ENCODE measurements around the gene JCHAIN. TPM values are rescaled to one million over a fixed set of nuclear protein-coding genes. Genes with fewer than 3 reads are reported as not detected.
A peak's percentile ranks its signal among the peaks of the same experiment; 100 is the strongest.

JCHAIN gene
- total and polyA plus RNA-seq, 9 of the 15 experiments (the other 6 are each of a cell fraction or from before 2014, with no cell fraction given) = 0.04 to 0.68 (median 0.26) TPM; not detected in 5

DNA sequence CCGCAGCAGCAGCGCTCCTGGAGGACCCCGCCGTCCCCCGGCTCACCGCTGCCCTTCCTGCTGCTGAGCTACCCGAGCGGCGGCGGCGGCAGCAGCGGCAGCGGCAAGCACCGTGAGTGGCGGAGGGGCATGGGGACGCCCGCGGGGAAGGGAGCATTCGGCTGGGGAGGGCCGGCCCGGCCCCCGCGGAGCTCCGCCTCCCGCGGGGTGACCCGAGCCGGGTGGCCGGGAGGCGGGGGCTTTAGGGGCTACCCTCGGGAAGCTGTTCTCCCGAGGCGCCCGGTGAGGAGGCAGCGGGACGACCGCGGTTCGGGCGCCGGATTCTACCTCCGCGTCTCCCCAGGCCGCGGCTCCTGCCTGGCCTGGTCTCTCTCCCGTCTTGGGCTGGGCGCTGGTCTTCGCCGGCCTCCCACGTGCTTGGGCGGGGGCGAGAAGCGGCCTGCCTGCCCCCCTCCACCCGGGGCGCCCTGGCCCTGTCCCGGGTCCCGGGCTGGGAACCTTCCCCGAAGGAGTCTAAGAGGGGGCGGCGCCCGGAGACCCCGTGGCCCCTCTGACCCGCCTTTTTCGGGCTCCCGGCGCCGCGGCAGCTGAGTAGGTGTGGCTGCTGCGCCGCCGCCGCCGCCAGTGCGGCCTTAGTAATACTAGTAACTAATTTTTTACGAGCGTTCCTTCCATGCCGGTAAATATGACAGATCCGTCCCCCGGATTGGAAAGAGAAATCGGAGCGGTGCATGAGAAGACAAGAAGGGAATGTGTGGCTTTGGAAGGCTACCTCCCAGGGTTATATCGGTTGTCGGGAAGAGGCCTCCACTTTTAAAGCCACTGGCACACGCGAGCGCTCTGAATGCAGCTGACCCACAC, 39.1 kb upstream of the JCHAIN start (continued):
- TF ChIP-seq, protein P1, sequence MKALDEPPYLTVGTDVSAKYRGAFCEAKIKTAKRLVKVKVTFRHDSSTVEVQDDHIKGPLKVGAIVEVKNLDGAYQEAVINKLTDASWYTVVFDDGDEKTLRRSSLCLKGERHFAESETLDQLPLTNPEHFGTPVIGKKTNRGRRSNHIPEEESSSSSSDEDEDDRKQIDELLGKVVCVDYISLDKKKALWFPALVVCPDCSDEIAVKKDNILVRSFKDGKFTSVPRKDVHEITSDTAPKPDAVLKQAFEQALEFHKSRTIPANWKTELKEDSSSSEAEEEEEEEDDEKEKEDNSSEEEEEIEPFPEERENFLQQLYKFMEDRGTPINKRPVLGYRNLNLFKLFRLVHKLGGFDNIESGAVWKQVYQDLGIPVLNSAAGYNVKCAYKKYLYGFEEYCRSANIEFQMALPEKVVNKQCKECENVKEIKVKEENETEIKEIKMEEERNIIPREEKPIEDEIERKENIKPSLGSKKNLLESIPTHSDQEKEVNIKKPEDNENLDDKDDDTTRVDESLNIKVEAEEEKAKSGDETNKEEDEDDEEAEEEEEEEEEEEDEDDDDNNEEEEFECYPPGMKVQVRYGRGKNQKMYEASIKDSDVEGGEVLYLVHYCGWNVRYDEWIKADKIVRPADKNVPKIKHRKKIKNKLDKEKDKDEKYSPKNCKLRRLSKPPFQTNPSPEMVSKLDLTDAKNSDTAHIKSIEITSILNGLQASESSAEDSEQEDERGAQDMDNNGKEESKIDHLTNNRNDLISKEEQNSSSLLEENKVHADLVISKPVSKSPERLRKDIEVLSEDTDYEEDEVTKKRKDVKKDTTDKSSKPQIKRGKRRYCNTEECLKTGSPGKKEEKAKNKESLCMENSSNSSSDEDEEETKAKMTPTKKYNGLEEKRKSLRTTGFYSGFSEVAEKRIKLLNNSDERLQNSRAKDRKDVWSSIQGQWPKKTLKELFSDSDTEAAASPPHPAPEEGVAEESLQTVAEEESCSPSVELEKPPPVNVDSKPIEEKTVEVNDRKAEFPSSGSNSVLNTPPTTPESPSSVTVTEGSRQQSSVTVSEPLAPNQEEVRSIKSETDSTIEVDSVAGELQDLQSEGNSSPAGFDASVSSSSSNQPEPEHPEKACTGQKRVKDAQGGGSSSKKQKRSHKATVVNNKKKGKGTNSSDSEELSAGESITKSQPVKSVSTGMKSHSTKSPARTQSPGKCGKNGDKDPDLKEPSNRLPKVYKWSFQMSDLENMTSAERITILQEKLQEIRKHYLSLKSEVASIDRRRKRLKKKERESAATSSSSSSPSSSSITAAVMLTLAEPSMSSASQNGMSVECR (CRISPR knock-in tag; IDR thresholded peaks at IDR 0.05) = peak; percentile 60; the same call in 1 of the 2 replicates
- TF ChIP-seq TAF1 (IDR thresholded peaks at IDR 0.05; ENCODE audit: control insufficient read depth, extremely low read depth, insufficient read depth, low read length, severe bottlenecking) = peak; percentile 38
- peak; percentile 91 for TF ChIP-seq ZBTB7A (IDR thresholded peaks at IDR 0.05; ENCODE audit: borderline replicate concordance, control insufficient read depth, low read depth, low read length)
- no peak for TF ChIP-seq ARID3A (IDR thresholded peaks at IDR 0.05; ENCODE audit: borderline replicate concordance, low read depth, low read length)
- no peak for TF ChIP-seq C11orf30 (IDR thresholded peaks at IDR 0.05; ENCODE audit: low read depth)
- TF ChIP-seq SMAD2 (IDR thresholded peaks at IDR 0.05; ENCODE audit: low read depth, low read length) = no peak
- TF ChIP-seq OTX1 (CRISPR knock-in tag; IDR thresholded peaks at IDR 0.05) = no peak
- TF ChIP-seq MTF1 (CRISPR knock-in tag; IDR thresholded peaks at IDR 0.05; ENCODE audit: borderline replicate concordance) = no peak
- no peak for TF ChIP-seq BHLHE40 (IDR thresholded peaks at IDR 0.05; ENCODE audit: low read length)
- TF ChIP-seq PRDM10 (IDR thresholded peaks at IDR 0.05; ENCODE audit: partially characterized antibody) = peak; percentile 60
- no peak for TF ChIP-seq RUNX1 (IDR thresholded peaks at IDR 0.05; ENCODE audit: low read depth)
- TF ChIP-seq SLC30A9 (CRISPR knock-in tag; IDR thresholded peaks at IDR 0.05) = no peak
- no peak for TF ChIP-seq FIP1L1 (IDR thresholded peaks at IDR 0.05; ENCODE audit: low read depth, low read length, poor library complexity, severe bottlenecking)
- TF ChIP-seq PML (IDR thresholded peaks at IDR 0.05; ENCODE audit: low read length) = no peak
- TF ChIP-seq SRSF3 (IDR thresholded peaks at IDR 0.05; ENCODE audit: insufficient read depth, low read length) = no peak
- TF ChIP-seq MYC (IDR thresholded peaks at IDR 0.05; ENCODE audit: low read depth, low read length) = peak; percentile 96
- TF ChIP-seq MYC (CRISPR knock-in tag; IDR thresholded peaks at IDR 0.05; ENCODE audit: borderline replicate concordance, low read depth) = peak; percentile 69; the same call in 1 of the 2 replicates
- no peak for TF ChIP-seq SMARCE1 (IDR thresholded peaks at IDR 0.05)
